Measurements from ENCODE around the gene DMBX1.

Gene DMBX1

DNA sequence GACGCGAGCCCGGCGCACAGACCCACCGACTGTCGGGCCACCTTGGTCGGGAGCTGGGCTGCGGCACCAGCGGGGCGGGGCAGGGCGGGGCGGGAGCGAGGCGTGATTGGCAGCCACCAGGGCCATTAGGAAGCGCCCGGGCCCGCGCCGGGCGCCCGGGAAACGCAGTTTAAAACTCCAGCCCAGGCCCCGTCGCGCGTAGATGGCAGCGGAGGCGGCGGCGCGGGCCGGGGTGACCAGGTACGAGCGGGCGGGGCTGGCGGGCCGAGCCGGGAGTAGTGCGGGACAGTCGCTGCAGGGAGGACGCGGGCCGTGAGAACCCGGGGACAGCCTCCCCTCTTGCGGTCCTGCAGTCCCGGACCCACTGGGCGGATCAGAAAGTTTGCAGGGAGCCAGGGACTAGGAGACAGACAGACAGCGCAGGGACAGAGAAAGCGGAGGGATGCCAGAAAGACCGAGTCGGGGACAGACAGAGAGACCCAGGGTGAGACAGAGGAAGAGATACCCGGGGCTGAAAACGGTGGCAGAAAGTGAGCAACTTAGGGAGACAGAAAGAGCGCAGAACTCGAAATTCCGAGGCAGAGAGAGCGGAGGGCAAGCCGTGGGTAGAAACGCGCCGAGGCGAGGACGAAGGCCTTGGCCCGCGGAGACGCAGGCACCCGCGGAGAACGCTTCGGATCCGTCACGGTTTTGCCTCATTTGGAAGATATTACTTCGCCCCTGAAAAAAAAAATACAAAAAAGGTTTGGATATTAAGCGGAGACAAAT is at the start of gene DMBX1:
Gene DMBX1, plus strand, starts transcription at position 199 of the 768 bp plus-strand sequence. CDS start 17,175 bp downstream, outside the sequence.
- peak; percentile 34 for DNase-seq

DNA sequence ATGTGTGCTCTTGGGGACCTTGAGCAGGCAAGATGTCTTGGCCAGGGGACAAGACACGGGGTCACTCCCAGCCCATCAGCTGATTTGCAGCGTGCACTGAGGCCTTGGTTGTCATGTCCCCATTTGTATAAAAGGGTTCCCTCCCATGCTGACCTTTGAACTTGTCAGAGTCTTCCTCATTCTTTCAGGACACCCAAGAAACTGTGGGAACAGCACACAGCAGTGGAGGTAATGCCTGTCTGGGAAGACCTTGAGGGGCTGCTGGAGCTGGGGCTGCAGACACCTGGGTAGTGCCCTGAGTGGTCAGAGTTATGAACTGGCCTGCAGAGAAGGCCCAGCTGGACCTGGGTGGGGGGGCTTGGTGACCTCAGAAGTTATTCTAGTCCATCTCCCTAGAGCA is 49.2 kb upstream of the DMBX1 start:
- no peak for DNase-seq

GRCh38 chr1:46442317-46443161 is 47.1 kb upstream of the DMBX1 start:
- peak; percentile 69 for DNase-seq

GRCh38 chr1:46444466-46444865 is 45.2 kb upstream of the DMBX1 start:
- DNase-seq, result no peak

- DNase-seq, result no peak
These were observed 43.8 kb upstream of the DMBX1 start for GRCh38 chr1:46445773-46446256.

DNA sequence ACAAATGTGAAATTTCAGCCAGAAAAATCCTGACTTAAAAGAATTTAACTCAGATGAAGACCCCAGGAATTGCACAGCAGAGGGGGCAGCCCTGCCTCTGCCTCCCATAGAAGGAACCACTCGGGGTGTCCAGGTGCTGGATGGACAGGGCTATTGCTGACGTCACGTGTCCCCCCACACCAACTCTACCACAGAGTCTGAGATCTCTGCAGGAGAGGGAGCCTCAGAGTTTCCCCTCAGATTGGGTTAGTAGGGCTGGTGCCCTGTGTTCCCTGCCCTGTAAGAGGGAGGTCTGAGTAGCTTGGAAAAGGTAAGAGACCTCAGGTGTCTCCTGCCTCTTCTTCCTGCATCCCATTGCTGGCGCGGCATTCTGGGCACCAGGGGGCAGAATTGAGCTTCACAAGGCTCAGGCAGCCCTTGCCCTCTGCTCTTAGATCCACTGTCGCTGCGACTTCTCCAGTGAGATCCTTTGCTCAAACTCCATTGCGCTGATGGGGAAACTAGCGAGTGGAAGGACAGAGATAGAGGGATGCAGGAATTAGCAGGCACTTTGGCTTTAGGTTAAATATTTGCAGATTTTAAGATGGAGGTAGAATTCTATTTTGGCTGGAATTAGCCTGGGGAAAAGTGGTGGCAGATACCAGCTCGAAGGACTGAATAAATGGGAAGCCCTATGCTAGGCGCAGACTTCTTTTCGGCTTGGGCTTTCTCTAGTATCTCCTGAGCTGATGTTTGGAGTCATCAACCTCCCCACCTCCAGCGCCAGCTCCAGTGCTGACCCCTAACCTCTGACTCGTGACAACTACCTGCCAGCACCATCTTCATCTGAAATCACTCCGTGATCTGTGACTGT is 42.8 kb upstream of the DMBX1 start:
- peak; percentile 69 for DNase-seq

DNA sequence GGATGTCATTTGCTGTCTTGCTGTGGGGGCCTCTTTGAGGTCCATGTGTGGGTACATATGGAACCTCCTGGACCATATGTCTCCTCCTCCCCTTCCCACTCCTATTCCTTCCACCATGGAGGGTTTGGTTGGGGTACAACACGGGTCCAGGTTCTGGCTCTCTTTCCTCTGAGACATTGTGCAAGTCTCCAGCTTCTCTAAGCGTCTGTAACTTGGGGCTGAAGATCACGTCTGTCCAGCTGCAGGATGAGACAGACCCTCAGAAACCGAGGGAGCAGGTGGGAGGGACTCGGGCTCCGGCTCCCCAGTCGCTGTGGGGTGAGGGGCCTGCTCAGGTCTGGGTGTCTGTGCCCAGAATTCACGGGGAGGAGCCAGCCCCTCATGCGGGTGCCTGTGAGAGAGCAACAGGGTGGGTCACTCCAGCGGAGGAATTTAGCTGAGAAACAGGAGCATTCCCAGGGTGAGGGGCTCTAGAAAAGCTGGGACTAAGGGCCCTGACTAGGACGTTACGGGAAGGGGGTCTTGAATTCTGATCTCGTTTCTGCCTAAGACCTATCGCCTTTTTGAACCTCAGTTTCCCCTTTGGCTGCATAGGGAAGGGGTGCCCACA is 42.0 kb upstream of the DMBX1 start:
- no peak for DNase-seq

- DNase-seq, result no peak
These were observed 41.3 kb upstream of the DMBX1 start for GRCh38 chr1:46448109-46448911.

GRCh38 chr1:46449223-46450159 is 40.1 kb upstream of the DMBX1 start:
- no peak for DNase-seq

DNA sequence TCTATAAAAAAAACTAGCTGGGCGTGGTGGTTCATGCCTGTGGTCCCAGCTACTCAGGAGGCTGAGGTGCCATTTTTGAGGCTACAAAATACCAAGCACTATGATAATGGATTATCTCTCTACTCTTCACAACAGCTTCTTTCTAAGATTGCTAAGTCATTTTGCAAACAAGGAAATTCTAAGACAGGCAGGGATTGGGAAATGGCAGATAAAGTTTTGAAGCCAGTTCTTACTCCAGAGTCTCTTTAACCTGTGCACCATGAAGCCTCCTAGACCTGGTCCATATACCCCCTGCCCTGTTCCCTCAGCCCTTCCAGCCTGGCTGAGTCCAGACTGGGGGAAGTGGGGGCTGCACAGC is 39.5 kb upstream of the DMBX1 start:
- DNase-seq, result no peak

GRCh38 chr1:46451948-46452930 is 37.4 kb upstream of the DMBX1 start:
- no peak for DNase-seq

DNA sequence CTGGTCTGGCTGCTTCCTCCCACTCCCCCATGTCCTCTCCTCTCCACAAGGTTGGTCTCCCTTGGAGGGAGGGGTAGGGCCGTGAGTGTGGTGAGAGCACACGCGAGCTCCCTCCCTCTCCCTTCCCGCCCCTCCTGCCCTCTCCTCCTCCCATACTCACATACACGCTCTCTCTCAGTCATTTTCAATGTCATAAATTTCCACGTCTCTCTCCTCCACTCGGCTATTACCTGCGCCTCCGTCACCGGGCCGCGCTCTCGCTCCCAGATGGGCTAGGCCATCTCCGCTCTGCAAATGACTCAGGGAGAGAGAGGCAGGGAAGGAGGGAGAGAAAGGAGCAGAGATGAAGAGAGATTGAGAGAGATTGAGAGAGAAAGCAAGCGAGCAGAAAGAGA is 36.7 kb upstream of the DMBX1 start:
- DNase-seq, result no peak

DNA sequence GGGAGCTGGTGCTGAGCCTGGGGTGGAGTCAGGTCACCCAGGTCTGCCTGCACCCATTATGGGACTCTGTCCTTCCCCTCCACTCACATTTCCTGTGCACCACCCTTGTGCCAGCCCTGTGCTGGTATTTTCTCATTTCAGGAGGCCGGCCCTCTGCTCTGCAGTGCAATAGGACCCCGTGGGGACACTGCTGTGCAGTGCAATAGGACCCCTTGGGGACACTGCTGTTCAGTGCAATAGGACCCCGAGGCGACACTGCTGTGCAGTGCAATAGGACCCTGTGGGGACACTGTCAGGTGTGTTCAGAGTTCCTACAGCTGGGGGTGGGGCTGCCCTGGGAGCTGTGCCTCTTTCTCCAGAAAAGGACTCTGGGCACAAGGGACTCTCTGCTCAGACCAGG is 36.2 kb upstream of the DMBX1 start:
- no peak for DNase-seq

- DNase-seq, result no peak
These were observed 33.7 kb upstream of the DMBX1 start for GRCh38 chr1:46455951-46456350.

GRCh38 chr1:46456411-46456963 is 33.1 kb upstream of the DMBX1 start:
- DNase-seq, result no peak

GRCh38 chr1:46457178-46457577 is 32.5 kb upstream of the DMBX1 start:
- DNase-seq, result no peak

- no peak for DNase-seq
These were observed 31.4 kb upstream of the DMBX1 start for GRCh38 chr1:46458190-46458589.

- DNase-seq, result no peak
These were observed 30.8 kb upstream of the DMBX1 start for GRCh38 chr1:46458846-46459245.

DNA sequence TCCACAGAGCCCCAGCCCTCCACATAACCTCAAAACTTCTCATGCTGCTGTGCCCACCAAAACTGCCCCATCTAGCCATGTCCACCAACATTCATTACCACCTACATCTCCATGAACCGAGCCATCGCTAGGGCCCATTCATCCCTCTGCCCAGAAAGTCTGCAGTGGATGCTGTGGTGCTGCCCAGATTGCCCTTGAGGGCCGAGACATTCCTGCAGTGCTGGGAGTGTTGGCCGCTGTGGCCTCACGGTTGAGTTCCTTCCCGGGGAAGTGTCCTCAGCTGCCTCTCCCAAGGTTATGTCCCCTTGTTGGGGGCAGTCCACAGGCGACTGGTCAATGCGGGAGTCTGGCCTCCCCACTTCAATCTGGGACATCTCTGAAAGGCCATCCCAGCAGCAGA is 30.3 kb upstream of the DMBX1 start:
- DNase-seq, result no peak
